GM21526 (cell line): ENCODE results near the gene PDE6D.
"Not testable (repeated sequence)": the region's sequence is repeated elsewhere in the genome, so short reads cannot be mapped to it uniquely, and the experiment has no call there.

Experiments used
- ATAC-seq: cut with Tn5 transposase; IDR thresholded peaks from one replicate; pipeline ENCODE4 v1.9.1; 2021; ENCODE audit warnings: moderate library complexity; ENCODE audit not compliant: unreplicated experiment, low FRiP score

PDE6D gene

DNA sequence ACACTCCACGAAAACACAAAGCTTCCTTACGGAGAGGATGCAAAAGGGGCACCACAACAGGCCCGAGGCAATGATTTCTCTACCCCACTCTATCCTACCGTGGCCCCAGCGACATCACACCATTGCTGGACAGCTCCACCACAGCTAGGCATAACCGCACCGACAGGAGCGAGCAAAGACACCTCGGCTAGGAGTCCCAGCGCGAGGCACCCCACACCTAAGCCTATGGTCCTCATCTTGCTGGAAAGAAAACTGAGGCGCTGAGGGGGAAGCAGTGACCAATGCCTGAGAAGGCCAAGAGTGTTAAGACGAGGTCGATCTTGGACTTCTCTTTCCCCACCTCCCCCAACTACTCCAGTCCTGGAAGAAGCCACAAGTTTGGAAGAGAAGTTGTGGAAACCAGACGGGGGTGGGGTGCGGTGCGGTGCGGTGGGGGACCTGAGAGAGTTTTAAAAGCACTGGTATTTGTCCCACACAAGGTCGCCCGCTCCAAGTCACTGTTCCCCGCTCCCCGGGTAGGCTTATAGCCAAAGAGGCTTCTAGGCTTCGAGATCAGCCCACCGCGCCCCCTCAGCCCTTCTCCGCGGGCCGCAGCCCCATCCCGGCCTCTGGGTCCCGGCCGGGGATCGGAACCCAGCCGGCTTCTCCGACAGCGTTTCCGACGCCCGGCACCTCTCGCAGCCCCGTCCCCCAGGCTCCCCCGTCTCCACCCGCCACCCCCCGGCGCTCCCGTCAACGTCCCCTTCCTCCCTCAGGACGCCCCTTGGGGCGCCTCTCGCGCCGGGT is 766 bp downstream of the PDE6D start:
- ATAC-seq, result peak; percentile 3

- no peak for ATAC-seq
Observed at GRCh38 chr2:231769170-231770136, 11.6 kb downstream of the PDE6D start.

DNA sequence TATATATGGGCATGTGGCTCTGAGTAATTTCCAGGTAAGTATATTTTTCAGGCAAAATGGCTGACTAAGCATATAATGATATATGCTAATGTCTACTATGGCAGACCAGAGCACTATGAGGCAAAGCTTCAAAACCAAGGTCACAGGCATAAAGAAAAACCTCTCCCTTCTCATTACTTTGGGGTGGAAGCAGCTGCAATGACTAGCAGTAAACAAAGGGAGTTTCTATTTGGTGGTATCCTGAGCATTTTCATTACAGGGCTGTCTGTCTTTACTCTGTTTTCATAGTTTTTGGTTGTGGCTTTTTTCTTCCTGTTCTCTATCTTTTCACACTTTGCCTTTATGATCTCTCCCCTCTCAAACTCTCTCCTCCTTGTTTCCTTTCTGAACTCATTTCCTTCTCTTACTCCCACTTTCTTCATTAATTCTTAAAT is 15.6 kb downstream of the PDE6D start:
- no peak for ATAC-seq

DNA sequence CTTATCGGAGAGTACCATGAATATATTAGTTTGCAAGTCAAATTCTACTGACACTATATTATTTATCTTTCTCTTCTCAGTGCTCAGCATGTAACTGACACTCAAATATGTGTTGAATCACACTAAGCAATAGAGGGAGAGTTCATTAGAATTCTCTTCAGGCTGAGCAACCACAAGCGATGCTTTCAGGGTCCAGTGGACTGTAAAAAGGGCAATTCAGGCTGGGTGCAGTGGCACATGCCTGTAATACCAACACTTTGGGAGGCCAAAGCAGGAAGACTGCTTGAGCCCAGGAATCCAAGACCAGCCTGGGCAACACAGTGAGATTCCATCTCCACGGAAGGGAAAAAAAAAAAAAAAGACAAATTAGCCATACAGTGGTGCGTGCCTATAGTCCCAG is 16.3 kb downstream of the PDE6D start:
- no peak for ATAC-seq

DNA sequence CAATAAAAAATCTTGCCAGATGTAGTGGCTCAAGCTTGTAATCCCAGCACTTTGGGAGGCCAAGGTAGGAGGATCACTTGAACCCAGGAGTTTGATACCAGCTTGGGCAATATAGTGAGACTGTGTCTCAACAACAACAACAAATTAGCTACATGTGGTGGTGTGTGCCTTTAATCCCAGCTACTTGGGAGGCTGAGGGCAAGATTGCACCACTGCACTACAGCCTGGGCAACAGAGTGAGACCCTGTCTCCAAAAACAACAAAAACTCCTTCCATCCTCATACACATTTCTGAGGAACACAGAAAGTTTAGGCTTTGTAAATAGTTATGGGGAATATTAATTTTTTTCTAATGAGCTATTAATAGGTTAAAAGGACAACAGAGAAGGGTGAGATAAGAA is 17.0 kb downstream of the PDE6D start:
- no peak for ATAC-seq

DNA sequence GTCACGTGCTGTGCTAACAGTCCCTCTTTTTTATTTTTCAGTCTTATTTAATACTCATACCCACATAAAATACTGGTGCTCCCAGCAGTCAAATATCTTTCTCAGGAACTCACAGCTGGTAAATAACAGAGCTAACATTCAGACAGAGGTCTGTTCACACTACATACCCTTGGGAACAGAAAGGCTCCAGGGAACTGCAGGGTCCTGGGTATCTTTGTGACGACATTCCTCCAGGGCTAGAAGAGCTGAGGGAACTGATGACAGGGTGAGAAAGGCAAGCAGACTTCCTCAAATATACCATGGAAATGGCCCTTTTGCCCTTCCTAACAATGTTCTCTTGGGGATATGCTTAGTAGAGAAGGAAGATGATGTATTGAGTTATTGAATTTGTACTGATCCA is 19.3 kb downstream of the PDE6D start:
- ATAC-seq, result no peak

GRCh38 chr2:231752061-231752460 is 29.0 kb downstream of the PDE6D start:
- no peak for ATAC-seq

- ATAC-seq, result no peak
Observed at GRCh38 chr2:231751042-231751815, 29.9 kb downstream of the PDE6D start.

DNA sequence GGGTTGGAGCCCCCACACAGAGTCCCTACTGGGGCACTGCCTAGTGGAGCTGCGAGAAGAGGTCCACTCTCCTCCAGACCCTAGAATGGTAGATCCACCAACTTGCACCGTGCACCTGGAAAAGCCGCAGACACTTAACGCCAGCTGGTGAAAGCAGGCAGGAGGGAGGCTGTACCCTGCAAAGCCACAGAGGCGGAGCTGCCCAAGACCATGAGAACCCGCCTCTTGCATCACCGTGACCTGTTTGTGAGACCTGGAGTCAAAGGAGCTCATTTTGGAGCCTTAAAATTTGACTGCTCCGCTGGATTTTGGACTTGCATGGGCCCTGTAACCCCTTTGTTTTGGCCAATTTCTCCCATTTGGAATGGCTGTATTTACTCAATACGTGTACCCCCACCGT is 32.1 kb downstream of the PDE6D start:
- ATAC-seq, result not testable (repeated sequence)

GRCh38 chr2:231748153-231748896 is 32.8 kb downstream of the PDE6D start:
- not testable (repeated sequence) for ATAC-seq

- ATAC-seq, result no peak
Observed at GRCh38 chr2:231745303-231746038, 35.6 kb downstream of the PDE6D start.

DNA sequence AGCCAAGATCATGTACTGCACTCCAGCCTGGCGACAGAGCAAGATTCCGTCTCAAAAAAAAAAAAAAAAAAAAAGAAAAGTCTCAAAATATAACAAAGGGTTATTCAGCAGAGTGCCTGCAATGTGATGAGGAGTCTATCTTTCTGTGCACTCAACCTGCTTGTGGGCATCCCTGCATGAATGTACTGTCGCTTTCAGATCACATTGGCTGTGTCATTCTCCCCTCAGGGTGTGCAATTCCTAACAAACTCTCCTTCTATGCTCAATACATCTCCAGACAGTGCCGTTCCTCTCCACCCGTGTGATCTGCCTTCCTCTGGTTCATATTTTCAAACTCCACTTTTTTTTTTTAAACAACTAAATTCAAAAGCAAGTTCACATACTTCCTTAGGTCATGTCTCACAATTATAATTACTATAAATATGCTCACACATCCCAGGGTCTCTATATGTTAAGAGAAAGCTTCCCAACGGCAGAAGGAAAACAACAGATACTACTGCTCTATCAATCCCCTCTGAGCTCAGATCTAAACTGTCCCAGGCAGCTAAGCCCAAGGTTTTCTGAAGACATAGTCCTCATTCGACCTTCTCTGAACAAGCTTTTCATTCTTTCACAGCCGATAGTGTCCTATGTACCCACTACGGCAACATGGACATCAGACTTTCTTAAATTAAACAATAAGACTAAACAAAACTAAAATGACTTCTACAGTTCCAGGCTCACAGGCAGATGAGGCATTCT is 37.5 kb downstream of the PDE6D start:
- no peak for ATAC-seq

GRCh38 chr2:231737761-231738160 is 43.3 kb downstream of the PDE6D start:
- ATAC-seq, result no peak

DNA sequence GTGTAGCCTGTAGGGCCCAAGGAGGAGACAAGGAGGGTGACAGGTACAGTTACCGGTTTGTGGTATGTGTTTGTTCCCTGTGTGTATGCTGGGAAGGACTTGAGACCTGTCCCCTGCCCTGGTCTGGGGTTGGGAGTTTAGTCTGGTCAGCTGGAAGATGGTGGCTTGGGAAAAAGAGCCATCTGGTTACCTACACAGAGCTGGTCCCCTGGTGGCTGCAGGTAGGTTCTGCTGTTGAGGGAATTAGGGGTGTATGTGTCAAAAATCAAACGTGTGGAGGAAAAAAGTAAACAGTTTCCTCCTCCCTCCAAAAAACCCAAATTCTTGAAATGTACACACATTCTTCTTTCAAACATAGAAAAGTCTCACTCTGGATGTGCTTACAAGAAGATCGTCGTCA is 48.5 kb downstream of the PDE6D start:
- ATAC-seq, result no peak

DNA sequence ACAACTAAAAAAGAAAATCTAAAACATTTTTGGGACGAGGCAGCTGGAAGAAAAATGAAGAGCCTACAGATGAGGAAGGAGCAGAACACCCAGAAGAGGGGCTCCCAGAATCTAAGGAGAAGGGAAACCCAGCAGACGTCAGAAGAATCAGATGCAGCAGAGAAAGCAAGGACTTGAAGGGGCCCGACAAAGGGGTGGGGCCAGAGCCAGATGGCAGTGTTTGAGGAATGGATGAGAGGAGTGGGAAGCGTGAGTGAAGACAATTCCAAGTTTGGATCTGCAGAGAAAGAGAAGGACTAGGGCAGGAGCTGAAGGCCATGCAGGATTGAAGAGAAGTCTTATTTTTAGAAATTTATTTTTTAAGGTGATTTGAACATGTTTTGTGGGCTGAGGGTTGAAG is 53.5 kb downstream of the PDE6D start:
- ATAC-seq, result no peak

- ATAC-seq, result no peak
Observed at GRCh38 chr2:231726276-231726675, 54.8 kb downstream of the PDE6D start.

- ATAC-seq, result no peak
Observed at GRCh38 chr2:231725476-231725875, 55.6 kb downstream of the PDE6D start.

DNA sequence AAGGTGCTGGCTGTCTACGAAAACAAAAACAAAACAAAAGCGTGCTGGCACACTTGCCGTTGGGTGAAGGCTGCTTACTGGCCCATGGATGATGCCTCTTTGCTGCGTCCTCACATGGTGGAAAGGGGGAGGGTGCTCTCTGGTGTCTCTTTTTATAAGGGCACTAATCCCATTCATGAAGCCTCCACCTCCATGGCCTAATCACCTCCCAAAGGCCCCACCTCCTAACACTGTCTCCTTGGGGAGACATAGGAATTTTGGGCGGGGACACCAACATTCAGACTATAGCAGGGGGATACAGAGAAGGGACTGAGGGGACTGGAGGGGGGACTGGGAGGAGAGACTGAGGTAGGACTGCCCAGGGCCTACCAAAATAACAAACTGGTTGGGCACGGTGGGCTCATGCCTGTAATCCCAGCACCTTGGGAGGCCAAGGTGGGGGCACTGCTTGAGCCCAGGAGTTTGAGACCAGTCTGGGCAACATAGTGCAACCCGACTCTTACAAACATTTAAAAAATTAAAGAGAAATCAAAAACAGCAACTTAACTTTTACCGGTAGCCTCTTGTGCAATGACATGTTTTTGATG is 58.3 kb downstream of the PDE6D start:
- ATAC-seq, result no peak
